GM18909 (cell line): ENCODE data around the gene ANO4.

Experiments
- ATAC-seq: cut with Tn5 transposase; IDR thresholded peaks from one replicate; pipeline ENCODE4 v1.9.1; 2021; ENCODE audit warnings: mild to moderate bottlenecking; ENCODE audit not compliant: unreplicated experiment, poor library complexity

The ANO4 gene

GRCh38 chr12:100794441-100795173, at the start of gene ANO4:
ANO4 (plus strand) TSS chr12:100794776; CDS start chr12:100901786, 107,010 bp downstream.
- no peak for ATAC-seq

DNA sequence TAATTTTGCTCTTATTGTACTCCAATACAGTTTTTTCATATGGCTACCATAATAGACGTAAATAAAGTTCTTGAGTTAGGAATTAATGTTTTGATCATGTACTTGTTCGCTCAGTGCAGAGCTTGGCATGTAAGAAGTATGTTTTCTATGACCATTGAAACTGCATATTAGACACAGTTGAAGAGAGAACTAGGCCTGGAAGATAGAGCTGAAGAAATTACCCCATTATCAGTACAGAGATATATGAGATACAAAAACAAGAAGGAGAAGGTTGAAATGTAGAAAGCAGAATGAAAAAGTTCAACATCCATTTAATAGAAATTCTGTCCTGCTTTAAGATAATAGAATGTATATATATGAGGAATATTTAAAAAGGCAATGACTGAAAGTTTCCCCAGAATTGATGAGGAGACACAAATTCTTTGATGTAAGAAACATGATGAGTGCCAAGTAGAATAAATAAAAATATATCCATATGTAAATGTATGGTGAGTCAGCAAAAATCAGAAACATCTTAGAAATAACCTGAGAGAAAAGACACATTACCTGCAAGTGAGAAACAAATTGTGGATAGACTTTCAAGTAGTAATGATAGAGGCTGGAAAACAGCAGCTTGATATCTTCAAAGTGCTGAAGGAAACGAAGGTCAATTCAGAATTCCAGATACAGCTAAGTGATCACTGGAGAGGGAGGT, 49.1 kb upstream of the ANO4 start:
- no peak for ATAC-seq

DNA sequence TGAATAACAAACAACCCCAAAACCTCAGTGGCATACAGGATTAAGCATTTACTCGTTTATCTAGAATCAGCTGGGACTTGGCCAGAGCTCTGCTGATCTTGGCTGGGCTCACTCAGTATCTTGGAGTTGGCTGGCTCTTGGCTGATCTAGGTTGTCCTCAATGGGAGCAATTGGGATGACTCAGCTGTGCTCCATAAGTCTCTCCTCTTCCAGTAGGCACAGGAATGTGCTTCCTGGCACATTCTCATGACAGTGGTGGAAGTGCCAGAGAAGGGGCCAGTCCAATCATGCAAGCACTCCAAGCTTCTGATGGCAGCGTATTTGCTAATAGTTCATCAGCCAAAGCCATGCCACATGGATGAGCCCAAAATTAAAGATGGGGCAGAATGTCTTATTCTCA, 41.7 kb upstream of the ANO4 start:
- no peak for ATAC-seq

DNA sequence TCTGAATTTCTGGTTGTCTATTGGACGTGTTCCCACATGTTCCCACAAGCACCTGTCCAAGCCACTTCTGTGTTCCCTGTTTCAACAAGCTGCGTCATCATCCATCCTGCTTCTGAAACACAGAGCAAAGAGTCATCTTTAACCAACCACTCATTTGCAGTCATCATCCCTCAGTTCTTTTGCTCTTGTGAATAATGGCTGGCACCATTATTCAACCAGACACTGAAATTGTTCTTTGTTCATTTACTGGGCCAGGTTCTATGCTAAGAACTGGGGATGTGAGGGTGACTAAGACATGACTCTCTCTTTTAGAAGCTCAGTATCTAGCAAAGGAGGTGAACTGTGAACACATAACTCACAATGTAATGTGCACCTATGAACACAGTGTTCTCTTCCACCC, 40.7 kb upstream of the ANO4 start:
- ATAC-seq, result no peak

DNA sequence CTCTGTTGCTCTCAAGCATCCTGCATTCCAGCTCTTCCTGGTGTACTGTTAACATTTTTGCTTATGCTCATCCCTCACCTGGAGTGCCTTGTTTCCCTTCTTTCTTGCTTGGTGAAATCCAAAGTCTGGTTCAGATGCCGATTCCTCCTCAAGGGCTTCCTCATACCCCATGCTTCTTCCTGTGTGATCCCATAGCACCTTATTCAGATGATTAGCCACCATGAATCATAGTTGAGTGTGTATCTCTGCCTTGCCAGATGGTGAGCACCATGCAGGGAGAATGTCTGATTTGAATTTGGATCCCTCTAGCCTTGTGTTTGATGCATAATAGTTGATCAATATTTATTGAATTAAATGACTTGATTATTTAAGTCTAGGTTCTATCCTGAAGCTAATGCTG, 39.4 kb upstream of the ANO4 start:
- no peak for ATAC-seq

GRCh38 chr12:100758083-100758482, 36.5 kb upstream of the ANO4 start:
- ATAC-seq, result no peak

DNA sequence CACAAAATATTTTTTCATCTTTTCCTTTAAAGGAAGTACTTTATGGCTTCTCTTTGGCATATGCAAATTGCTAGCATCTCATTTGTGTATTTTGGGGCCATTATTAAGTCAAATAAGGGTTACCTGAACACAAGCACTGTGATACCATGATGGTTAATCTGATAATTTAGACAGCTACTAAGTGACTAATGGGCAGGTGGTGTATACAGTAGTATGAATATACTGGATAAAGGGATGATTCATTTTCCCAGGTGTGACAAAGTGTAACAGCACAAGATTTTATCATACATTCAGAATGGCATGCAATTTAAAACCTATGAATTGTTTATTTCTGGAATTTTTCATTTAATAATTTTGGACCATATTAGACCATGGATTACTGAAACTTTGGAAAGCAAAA, 27.2 kb upstream of the ANO4 start:
- no peak for ATAC-seq

DNA sequence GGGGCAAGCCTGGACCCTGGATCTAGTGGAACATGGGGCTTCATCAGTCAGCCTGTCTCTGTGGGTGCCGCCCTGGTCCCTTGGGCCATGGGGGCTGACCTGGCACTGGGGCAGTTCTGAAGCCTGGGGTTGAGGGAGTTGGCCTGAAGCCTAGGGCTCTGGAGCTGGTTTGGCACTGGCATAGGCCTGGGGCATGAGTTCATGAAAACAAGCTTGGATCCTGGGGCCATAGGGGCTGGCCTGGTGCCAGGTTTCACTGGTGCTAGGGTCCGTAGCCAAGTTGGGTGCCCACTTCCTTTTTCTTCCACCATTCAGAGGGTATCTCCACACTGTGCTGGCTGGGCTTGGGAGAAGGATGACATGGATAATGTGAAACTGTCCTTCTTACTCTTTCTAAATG, 26.6 kb upstream of the ANO4 start:
- ATAC-seq, result no peak

- no peak for ATAC-seq
These were observed 15.5 kb upstream of the ANO4 start for GRCh38 chr12:100778967-100779590.

GRCh38 chr12:100789146-100789545, 5.4 kb upstream of the ANO4 start:
- no peak for ATAC-seq

GRCh38 chr12:100789975-100790374, 4.6 kb upstream of the ANO4 start:
- ATAC-seq, result no peak

GRCh38 chr12:100790552-100790951, 4.0 kb upstream of the ANO4 start:
- no peak for ATAC-seq

GRCh38 chr12:100793182-100793581, 1.4 kb upstream of the ANO4 start:
- no peak for ATAC-seq

DNA sequence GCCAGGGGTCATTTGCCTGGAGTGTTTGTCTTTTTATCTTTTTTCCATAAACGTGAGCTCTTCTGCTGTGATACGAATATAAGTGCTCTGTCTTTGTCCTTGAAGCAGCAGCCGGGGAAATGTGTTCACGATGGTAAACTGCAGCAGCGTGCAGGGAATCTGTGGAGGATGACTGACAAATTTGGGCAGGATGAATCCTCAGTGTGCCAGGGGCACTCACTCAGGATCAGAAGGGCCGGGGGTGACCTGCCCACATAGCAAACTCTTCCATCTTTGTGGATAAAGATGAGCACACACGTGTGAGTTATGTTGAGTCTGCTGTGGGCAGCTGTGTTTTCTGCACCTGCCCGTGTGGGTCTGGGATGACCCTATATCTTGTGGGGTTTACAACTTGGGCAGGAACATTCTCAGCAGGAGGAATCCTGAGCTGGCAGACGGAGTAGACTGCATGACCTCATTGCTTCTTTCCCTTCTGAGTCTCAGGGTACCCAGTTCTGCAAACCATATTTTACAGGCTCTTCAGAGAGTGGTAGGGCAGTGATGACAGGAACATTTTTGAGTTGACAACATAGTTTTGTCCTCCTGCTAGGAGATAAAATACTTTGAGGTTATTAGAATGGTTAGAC, 711 bp downstream of the ANO4 start:
- ATAC-seq, result no peak

- no peak for ATAC-seq
These were observed 1.2 kb downstream of the ANO4 start for GRCh38 chr12:100795800-100796179.

- ATAC-seq, result no peak
These were observed 2.0 kb downstream of the ANO4 start for GRCh38 chr12:100796621-100797020.

- ATAC-seq, result no peak
These were observed 2.7 kb downstream of the ANO4 start for GRCh38 chr12:100797246-100797645.

- ATAC-seq, result no peak
These were observed 3.2 kb downstream of the ANO4 start for GRCh38 chr12:100797786-100798185.

DNA sequence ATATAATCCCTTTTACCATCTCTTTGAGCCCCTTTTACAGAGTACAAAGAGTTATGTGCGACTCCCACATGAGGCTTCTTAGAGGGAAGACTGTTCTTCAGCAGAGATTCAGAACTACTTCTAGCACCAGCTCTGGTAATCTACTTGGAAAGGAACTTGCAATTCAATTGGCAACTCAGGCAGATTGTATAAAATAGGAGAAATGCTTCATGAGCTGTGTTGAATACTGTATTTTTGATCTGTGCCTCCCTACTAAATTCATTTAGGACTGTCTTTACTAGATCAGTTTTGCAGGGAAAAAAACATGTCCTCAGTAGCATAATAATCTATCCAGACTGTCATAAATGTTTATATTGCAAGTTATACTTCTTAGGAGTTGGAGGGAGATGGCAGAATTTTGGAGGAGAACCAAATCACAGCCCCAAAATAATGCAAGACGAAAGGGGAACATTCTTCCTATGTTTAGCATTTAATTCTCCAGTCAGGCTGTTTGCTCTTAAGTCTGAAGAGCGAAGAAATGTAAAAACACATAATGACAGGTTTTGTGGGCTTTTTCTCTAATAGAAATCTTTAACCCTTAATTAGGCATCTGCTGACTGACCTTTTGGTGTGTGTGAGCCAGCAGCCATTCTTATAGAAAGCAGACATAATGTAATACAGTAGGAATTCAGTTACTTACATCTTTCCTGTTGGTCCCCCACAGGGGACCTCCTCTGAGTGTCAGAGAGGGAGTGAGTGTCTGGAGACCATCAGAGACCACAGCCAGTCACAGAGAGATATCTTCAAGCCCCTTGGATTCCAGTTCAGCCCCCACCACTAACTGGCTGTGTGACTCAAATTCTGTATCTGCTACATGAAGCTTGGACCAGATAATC, 3.9 kb downstream of the ANO4 start:
- no peak for ATAC-seq

DNA sequence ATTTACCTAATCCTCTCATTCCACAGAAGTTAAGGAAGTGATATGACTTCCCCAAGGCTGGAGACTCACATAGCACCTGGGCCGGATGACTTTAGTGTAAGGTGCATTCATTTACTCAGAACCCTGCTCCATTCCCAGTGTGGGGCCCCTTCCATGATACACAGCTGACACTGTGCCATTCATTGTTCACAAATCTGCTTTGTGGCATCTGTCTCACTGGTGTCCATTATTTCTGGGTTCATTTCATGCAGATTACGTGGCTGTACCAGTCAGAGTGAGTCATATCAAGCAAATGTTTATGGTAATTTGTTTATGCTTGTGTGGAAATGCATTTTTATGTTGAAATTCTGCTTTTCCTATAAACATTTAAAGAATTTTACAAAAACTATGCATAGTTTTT, 5.2 kb downstream of the ANO4 start:
- no peak for ATAC-seq
